Subcutaneous abdominal adipose tissue (tissue), 5 donors: ENCODE results near the gene IMP4.
"Not testable (repeated sequence)": the region's sequence is repeated elsewhere in the genome, so short reads cannot be mapped to it uniquely, and the experiment has no call there.

Experiments
- H3K27ac ChIP-seq: one replicate; pipeline ENCODE4 v1.7.0; 2013; ENCODE audit warnings: low read depth, mild to moderate bottlenecking, inconsistent platforms, low read length, moderate library complexity
- H3K27me3 ChIP-seq, 5 donors: one replicate each; pipeline ENCODE4 v1.7.0; 2013; ENCODE audit warnings: low read length in 5 of 5, inconsistent platforms in 1 of 5; ENCODE audit not compliant: control insufficient read depth in 5 of 5, insufficient read depth in 4 of 5
- H3K36me3 ChIP-seq, 5 donors: one replicate each; pipeline ENCODE4 v1.7.0; 2013; ENCODE audit warnings: low read length in 5 of 5; ENCODE audit not compliant: control insufficient read depth in 5 of 5, insufficient read depth in 5 of 5
- H3K4me1 ChIP-seq, 5 donors: one replicate each; pipeline ENCODE4 v1.7.0; 2013; ENCODE audit warnings: low read length in 5 of 5, mild to moderate bottlenecking in 3 of 5, moderate library complexity in 1 of 5; ENCODE audit not compliant: control insufficient read depth in 5 of 5, insufficient read depth in 5 of 5
- H3K4me3 ChIP-seq, 5 donors: one replicate each; pipeline ENCODE4 v1.7.0; 2013; ENCODE audit warnings: low read length in 5 of 5, low read depth in 1 of 5
- H3K9ac ChIP-seq, 5 donors: one replicate each; pipeline ENCODE4 v1.7.0; 2013; ENCODE audit warnings: low read length in 5 of 5, mild to moderate bottlenecking in 4 of 5, moderate library complexity in 3 of 5
- H3K9me3 ChIP-seq, 5 donors: one replicate each; pipeline ENCODE4 v1.7.0; 2013; ENCODE audit warnings: low read length in 5 of 5; ENCODE audit not compliant: control insufficient read depth in 5 of 5
- donor health status: healthy.
- donor health status: healthy.
- donor health status: healthy.
- donor health status: healthy.
- donor health status: healthy.

Gene IMP4

GRCh38 chr2:130314377-130314776 lies 28.3 kb upstream of the IMP4 start:
- Histone ChIP-seq H3K9me3 (no peaks in the 10 kb centered on the region), H3K4me3 (no peak overlapping the region), H3K27me3 (peaks cover 0 to 7% (median 0%) of the 10 kb centered on the region in 5 donors), H3K4me1 (no peaks in the 10 kb centered on the region), H3K36me3 (no peaks in the 10 kb centered on the region), H3K9ac (no peak overlapping the region), H3K27ac (no peak overlapping the region)

- no peak overlapping the region for H3K27ac ChIP-seq
- H3K36me3 ChIP-seq: no peaks in the 10 kb centered on the region
- H3K4me1 ChIP-seq: no peaks in the 10 kb centered on the region
- H3K9ac ChIP-seq: no peak overlapping the region
- no peak overlapping the region for H3K4me3 ChIP-seq
- H3K27me3 ChIP-seq: peaks cover 0 to 7% (median 0%) of the 10 kb centered on the region in 5 donors
- H3K9me3 ChIP-seq: no peaks in the 10 kb centered on the region
Measured at GRCh38 chr2:130316596-130316995, 26.1 kb upstream of the IMP4 start.

GRCh38 chr2:130318906-130319305 lies 23.8 kb upstream of the IMP4 start:
- Histone ChIP-seq H3K4me3 (no peak overlapping the region), H3K36me3 (no peaks in the 10 kb centered on the region)

GRCh38 chr2:130319536-130319935 lies 23.2 kb upstream of the IMP4 start:
- no peaks in the 10 kb centered on the region for H3K4me1 ChIP-seq
- H3K9ac ChIP-seq: no peak overlapping the region
- no peak overlapping the region for H3K27ac ChIP-seq
- no peaks in the 10 kb centered on the region for H3K9me3 ChIP-seq
- H3K27me3 ChIP-seq: peaks cover 0 to 6% (median 0%) of the 10 kb centered on the region in 5 donors
- H3K4me3 ChIP-seq: no peak overlapping the region
- H3K36me3 ChIP-seq: no peaks in the 10 kb centered on the region

More at GRCh38 chr2:130318906-130319305, 23.8 kb upstream of the IMP4 start:
- no peak overlapping the region for H3K27ac ChIP-seq
- no peaks in the 10 kb centered on the region for H3K9me3 ChIP-seq
- no peak overlapping the region for H3K9ac ChIP-seq
- H3K27me3 ChIP-seq: peaks cover 0 to 5% (median 0%) of the 10 kb centered on the region in 5 donors
- H3K4me1 ChIP-seq: no peaks in the 10 kb centered on the region

GRCh38 chr2:130327703-130328527 lies 14.8 kb upstream of the IMP4 start:
- Histone ChIP-seq H3K27me3 (peaks cover 3 to 24% (median 9%) of the 10 kb centered on the region in 5 donors), H3K9ac (no peak overlapping the region), H3K36me3 (no peaks in the 10 kb centered on the region), H3K9me3 (no peaks in the 10 kb centered on the region), H3K4me1 (peaks cover 0 to 8% (median 3%) of the 10 kb centered on the region in 5 donors), H3K4me3 (no peak overlapping the region), H3K27ac (no peak overlapping the region)

- no peak overlapping the region for H3K9ac ChIP-seq
- no peaks in the 10 kb centered on the region for H3K9me3 ChIP-seq
- no peak overlapping the region for H3K4me3 ChIP-seq
- H3K27ac ChIP-seq: no peak overlapping the region
- peaks cover 0 to 8% (median 3%) of the 10 kb centered on the region in 5 donors for H3K4me1 ChIP-seq
- no peaks in the 10 kb centered on the region for H3K36me3 ChIP-seq
- peaks cover 3 to 24% (median 9%) of the 10 kb centered on the region in 5 donors for H3K27me3 ChIP-seq
Measured at GRCh38 chr2:130328710-130329109, 14.0 kb upstream of the IMP4 start.

GRCh38 chr2:130332271-130333073 lies 10.2 kb upstream of the IMP4 start:
- H3K4me1 ChIP-seq: peaks cover 3 to 14% (median 7%) of the 10 kb centered on the region in 5 donors
- no peak overlapping the region for H3K27ac ChIP-seq
- H3K27me3 ChIP-seq: peaks cover 0 to 12% (median 2%) of the 10 kb centered on the region in 5 donors
- peak overlapping the region in 4 of 5 donors; percentile 16 to 63 (median 34) for H3K9ac ChIP-seq
- H3K36me3 ChIP-seq: no peaks in the 10 kb centered on the region
- peak overlapping the region in 3 of 5 donors; percentile 22 to 27 (median 26) for H3K4me3 ChIP-seq
- H3K9me3 ChIP-seq: no peaks in the 10 kb centered on the region

- not testable (repeated sequence) for H3K36me3 ChIP-seq, H3K27ac ChIP-seq, H3K4me3 ChIP-seq, H3K9me3 ChIP-seq, H3K27me3 ChIP-seq
- Histone ChIP-seq H3K9ac (peak overlapping the region in 1 of 5 donors; percentile 11), H3K4me1 (peaks cover 3 to 15% (median 7%) of the 10 kb centered on the region in 5 donors)
Measured at GRCh38 chr2:130333253-130333652, 9.4 kb upstream of the IMP4 start.

GRCh38 chr2:130334026-130334425 lies 8.7 kb upstream of the IMP4 start:
- Histone ChIP-seq H3K27me3 (peaks cover 0 to 3% (median 0%) of the 10 kb centered on the region in 5 donors), H3K4me3 (no peak overlapping the region), H3K27ac (no peak overlapping the region), H3K9ac (no peak overlapping the region), H3K9me3 (no peaks in the 10 kb centered on the region), H3K4me1 (peaks cover 3 to 15% (median 7%) of the 10 kb centered on the region in 5 donors), H3K36me3 (peaks cover 6 to 15% (median 8%) of the 10 kb centered on the region in 5 donors)

GRCh38 chr2:130335226-130335625 lies 7.5 kb upstream of the IMP4 start:
- Histone ChIP-seq H3K4me1 (peaks cover 3 to 15% (median 7%) of the 10 kb centered on the region in 5 donors), H3K27ac (no peak overlapping the region), H3K27me3 (peaks cover 0 to 3% (median 0%) of the 10 kb centered on the region in 5 donors), H3K36me3 (peaks cover 6 to 27% (median 17%) of the 10 kb centered on the region in 5 donors), H3K4me3 (no peak overlapping the region), H3K9me3 (no peaks in the 10 kb centered on the region), H3K9ac (no peak overlapping the region)
